Ectodermal cell (in vitro differentiated cells): ENCODE measurements around the gene FUT2.

Experiments
- H3K27ac ChIP-seq: 2 replicates; pipeline ENCODE4 v1.7.0; 2013; ENCODE audit warnings: mild to moderate bottlenecking, low read depth, low read length; ENCODE audit not compliant: insufficient read depth, poor library complexity, severe bottlenecking
- H3K27me3 ChIP-seq: 2 replicates; pipeline ENCODE4 v1.7.0; 2013; ENCODE audit warnings: mild to moderate bottlenecking, low read length; ENCODE audit not compliant: insufficient read depth, control insufficient read depth, poor library complexity, severe bottlenecking
- H3K36me3 ChIP-seq: one replicate; pipeline ENCODE4 v1.7.0; 2013; ENCODE audit warnings: low read length; ENCODE audit not compliant: control insufficient read depth, insufficient read depth
- H3K4me1 ChIP-seq: one replicate; pipeline ENCODE4 v1.7.0; 2013; ENCODE audit warnings: low read length; ENCODE audit not compliant: control insufficient read depth, insufficient read depth
- H3K4me3 ChIP-seq: 2 replicates; pipeline ENCODE4 v1.7.0; 2013; ENCODE audit warnings: low read depth, low read length, control low read depth; ENCODE audit not compliant: insufficient read depth
- H3K9me3 ChIP-seq: 2 replicates; pipeline ENCODE4 v1.7.0; 2013; ENCODE audit warnings: mild to moderate bottlenecking, low read length, moderate library complexity; ENCODE audit not compliant: control insufficient read depth
- WGBS, 2 experiments: methylation state at CpG; one replicate each; pipeline ENCODE4 v1.1.7; 2013; ENCODE audit warnings: missing lambda C conversion rate in 2 of 2; 5-methylcytosine and 5-hydroxymethylcytosine counted together

FUT2 gene

DNA sequence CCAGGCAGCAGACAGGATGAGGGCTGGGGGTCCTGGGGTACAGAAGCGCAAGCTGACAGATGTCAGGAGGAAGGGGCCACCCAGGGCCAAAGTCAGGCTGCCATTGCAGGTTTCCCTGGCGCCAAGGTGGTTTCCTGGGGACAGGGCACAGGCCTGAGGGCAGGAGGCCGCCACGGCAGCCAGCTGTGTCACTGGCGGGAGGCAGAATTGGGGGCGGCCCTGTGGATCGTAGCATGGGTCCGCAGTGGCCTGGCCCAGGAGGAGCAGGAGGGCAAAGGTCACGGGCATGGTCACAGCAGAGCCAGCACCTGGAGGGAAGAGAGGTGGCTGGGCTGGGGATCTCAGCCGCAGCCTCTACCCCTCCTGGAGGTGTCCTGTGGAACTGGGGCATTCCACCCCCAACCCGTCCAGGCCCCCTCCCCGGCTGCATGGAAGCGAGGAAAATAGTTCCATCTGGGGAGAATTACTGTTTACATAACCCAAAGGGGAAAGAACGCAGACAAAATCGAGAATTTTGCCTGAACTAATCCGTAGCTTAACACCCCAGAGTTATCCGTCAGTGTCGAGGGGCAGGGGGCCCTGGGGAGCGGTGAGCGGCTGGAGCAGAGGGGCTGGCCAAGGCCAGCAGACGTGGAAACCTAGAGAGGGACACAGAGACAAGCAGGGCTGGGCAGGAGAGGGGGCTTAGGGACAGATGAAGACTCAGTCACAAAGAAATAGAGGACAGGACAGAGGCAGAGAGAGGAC, 24.9 kb upstream of the FUT2 start:
- peaks cover 29% of the 10 kb centered on the region for H3K4me1 ChIP-seq
- no peaks in the 10 kb centered on the region for H3K36me3 ChIP-seq
- peaks cover 4% of the 10 kb centered on the region for H3K27me3 ChIP-seq
- 85 to 86% methylated on average over 21 of the region's 21 CpGs for WGBS, 2 experiments
- H3K27ac ChIP-seq: no peak overlapping the region
- no peaks in the 10 kb centered on the region for H3K9me3 ChIP-seq
- no peak overlapping the region for H3K4me3 ChIP-seq

DNA sequence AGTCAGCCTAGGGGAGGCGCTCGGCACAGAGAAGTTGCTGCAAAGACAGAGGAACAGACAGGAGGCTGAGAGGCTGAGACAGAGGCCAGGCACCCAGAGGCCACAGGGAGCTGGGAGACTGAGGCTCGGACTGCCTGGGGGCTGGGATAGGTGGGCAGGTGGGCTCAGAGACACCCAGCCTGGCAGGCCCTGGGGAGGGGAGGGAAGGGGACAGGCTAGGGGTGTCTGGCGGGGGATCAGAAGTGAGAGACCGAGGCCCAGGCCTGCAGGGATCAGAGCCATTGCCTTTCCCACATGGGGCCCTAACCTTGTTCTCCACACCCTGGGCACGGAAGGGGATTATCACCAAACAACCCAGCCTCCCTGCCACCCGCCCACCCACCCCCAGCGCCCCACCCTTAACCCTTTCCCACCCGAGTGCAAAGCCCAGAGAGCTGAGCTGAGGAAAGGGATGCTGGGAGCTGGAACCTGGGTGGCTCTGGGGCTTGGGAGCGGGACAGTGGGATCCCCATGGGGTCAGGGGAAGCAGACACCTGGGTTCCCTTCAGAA, 24.2 kb upstream of the FUT2 start:
- Histone ChIP-seq H3K4me3 (no peak overlapping the region), H3K4me1 (peaks cover 29% of the 10 kb centered on the region), H3K27me3 (peaks cover 4% of the 10 kb centered on the region), H3K9me3 (no peaks in the 10 kb centered on the region), H3K36me3 (no peaks in the 10 kb centered on the region), H3K27ac (no peak overlapping the region)
- WGBS, 2 experiments: 72 to 77% methylated on average over 8 of the region's 10 CpGs

GRCh38 chr19:48672994-48673393, 22.8 kb upstream of the FUT2 start, which contains the start of gene NTN5:
Gene NTN5 (minus strand): TSS chr19:48673017. CDS start chr19:48670986, 2,031 bp downstream.
- Histone ChIP-seq H3K36me3 (no peaks in the 10 kb centered on the region), H3K27me3 (peaks cover 4% of the 10 kb centered on the region), H3K9me3 (no peaks in the 10 kb centered on the region), H3K27ac (no peak within 1 kb of the TSS), H3K4me1 (peaks cover 29% of the 10 kb centered on the region), H3K4me3 (no peak within 1 kb of the TSS)
- 69 to 71% methylated on average over 25 of the region's 25 CpGs for WGBS, 2 experiments

DNA sequence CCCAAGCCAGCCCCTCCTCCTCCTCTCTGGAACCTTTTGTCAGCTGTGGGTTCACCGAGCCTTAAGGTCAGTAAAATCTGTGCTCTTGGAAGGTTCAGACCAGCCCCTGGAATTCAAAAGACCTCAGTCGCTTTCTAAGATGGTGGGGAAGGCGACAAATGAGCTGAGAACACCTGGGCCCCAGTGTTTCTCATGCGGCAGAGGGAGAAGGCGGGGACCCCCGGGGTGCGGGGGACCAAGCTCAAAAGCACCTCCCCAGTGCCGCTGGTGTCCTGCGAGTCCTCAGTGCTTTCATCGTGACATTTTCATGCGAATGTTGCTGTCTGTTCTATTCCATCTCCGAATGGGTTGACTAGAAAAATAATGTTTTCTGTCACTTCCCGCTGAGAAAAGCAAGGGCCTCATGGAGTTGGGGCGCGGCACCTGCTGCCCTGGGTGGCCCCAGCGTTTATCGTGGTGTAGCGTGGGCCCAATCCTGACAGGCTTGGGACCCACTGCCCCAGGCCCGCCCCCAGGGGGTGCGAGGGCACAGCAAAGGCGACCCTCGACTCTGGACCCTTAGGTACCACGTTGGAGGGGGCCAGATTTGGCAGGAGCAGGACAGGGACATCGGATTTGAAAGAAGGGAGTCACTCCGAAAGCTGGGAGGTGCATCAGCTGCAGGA, 22.2 kb upstream of the FUT2 start:
- Histone ChIP-seq H3K27ac (no peak overlapping the region), H3K4me3 (no peak overlapping the region), H3K4me1 (peaks cover 29% of the 10 kb centered on the region), H3K27me3 (peaks cover 4% of the 10 kb centered on the region), H3K9me3 (no peaks in the 10 kb centered on the region), H3K36me3 (no peaks in the 10 kb centered on the region)
- WGBS, 2 experiments: 62 to 65% methylated on average over 25 of the region's 25 CpGs

GRCh38 chr19:48674216-48674809, 21.5 kb upstream of the FUT2 start:
- H3K4me3 ChIP-seq: no peak overlapping the region
- peaks cover 4% of the 10 kb centered on the region for H3K27me3 ChIP-seq
- no peaks in the 10 kb centered on the region for H3K9me3 ChIP-seq
- H3K27ac ChIP-seq: no peak overlapping the region
- H3K4me1 ChIP-seq: peaks cover 29% of the 10 kb centered on the region
- H3K36me3 ChIP-seq: no peaks in the 10 kb centered on the region
- 46 to 47% methylated on average over 19 of the region's 19 CpGs for WGBS, 2 experiments

DNA sequence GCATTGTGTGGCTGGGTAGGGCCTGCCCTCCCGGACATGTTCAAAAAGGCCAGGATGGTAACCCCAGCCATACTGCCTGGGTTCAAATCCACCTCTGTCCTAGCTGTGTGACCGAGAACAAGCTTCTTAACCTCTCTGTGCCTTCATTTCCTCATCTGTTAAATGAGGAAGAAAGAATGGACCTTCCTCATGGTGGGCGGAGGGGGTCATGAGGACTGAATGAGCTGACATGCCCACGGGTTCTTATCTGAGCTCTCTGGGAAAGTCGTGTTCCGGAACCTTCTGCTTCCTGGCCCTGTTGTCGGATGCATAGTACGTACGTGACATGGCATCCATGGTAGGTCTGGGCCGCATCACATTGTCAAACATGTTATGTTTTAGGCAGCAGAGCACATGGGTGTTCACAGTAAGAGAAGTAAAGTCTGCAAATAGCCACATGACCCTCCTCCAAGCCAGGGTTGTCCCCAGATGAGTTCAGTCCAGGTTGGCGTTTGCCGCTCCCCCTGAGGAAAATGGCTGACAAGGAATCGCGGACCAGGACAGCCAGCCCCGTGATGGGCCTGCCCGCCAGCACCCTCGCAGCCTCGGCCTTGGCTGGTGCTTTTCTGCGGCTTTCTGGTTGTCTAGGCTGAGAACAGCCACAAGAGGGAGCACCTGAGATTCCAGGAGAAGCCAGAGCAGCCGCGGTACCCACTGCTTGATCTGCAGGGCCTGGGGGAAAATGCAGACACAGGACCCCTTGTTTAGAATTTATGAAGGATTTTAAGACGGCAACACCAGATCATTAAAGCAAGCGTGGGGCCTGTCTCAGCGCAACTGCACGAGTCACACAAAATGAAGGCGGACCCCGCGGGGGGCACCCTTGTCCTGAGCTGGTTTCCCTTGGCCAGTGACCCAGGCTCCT, 20.6 kb upstream of the FUT2 start:
- H3K27ac ChIP-seq: no peak overlapping the region
- peaks cover 29% of the 10 kb centered on the region for H3K4me1 ChIP-seq
- H3K9me3 ChIP-seq: no peaks in the 10 kb centered on the region
- peaks cover 4% of the 10 kb centered on the region for H3K27me3 ChIP-seq
- H3K4me3 ChIP-seq: no peak overlapping the region
- WGBS, 2 experiments: 43 to 44% methylated on average over 28 of the region's 28 CpGs
- H3K36me3 ChIP-seq: no peaks in the 10 kb centered on the region

DNA sequence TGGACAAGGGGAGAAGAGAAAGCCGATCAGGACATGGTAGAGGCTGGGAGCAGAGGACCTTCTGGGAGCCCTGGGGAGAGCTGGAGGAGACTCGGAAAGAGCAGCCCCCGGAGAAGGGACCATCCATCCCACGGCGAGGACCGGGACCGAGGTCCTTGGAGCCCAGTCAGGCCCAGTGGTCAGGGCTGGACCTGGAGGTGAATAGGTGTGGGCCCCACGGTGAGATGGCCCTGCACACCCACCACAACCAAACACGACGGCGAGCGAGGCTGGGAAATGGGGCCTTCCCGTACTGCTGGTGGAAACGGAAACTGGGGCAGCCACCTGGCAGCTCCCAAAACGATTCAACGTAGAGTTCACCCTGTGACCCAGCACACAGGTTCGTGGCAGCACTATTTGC, 19.3 kb upstream of the FUT2 start:
- Histone ChIP-seq H3K36me3 (no peaks in the 10 kb centered on the region), H3K27me3 (peaks cover 4% of the 10 kb centered on the region), H3K9me3 (no peaks in the 10 kb centered on the region), H3K4me3 (no peak overlapping the region), H3K27ac (no peak overlapping the region), H3K4me1 (peaks cover 24% of the 10 kb centered on the region)
- WGBS, 2 experiments: 95 to 97% methylated on average over 17 of the region's 17 CpGs

DNA sequence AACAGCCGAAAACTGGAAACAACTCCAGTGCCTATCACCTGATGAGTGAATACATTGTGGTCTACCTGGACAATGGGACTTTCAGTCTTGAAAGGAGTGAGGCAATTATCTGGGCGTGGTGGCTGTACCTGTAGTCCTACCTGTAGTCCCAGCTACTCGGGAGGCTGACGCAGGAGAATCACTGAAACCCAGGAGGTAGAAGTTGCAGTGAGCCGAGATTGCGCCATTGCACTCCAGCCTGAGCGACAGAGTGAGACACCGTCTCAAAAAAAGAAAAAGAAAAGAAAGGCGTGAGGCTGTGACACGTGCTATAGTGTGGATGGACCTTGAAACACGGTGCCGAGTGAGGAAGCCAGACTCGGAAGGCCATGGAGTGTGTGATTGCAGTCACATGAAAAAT, 18.9 kb upstream of the FUT2 start:
- Histone ChIP-seq H3K27ac (no peak overlapping the region), H3K36me3 (no peaks in the 10 kb centered on the region), H3K9me3 (no peaks in the 10 kb centered on the region), H3K27me3 (peaks cover 4% of the 10 kb centered on the region), H3K4me1 (peaks cover 24% of the 10 kb centered on the region), H3K4me3 (no peak overlapping the region)
- WGBS, 2 experiments: 93 to 94% methylated on average over 13 of the region's 13 CpGs

- Histone ChIP-seq H3K9me3 (no peaks in the 10 kb centered on the region), H3K4me1 (peaks cover 18% of the 10 kb centered on the region), H3K36me3 (no peaks in the 10 kb centered on the region), H3K27ac (no peak overlapping the region), H3K4me3 (no peak overlapping the region), H3K27me3 (peaks cover 4% of the 10 kb centered on the region)
- 91% methylated on average over 2 to 4 of the region's 4 CpGs for WGBS, 2 experiments
Observed at GRCh38 chr19:48678201-48678600, 17.6 kb upstream of the FUT2 start.
